HG02571 (cell line): ENCODE measurements around the gene SPATA18.
"Not testable (repeated sequence)": the region's sequence is repeated elsewhere in the genome, so short reads cannot be mapped to it uniquely, and the experiment has no call there.

Experiments
- ATAC-seq: cut with Tn5 transposase; IDR thresholded peaks from one replicate; pipeline ENCODE4 v1.9.1; 2021; ENCODE audit warnings: mild to moderate bottlenecking, moderate library complexity; ENCODE audit not compliant: unreplicated experiment

Gene SPATA18

GRCh38 chr4:52051615-52052474 is 741 bp downstream of the SPATA18 start:
- peak; percentile 50 for ATAC-seq

- peak; percentile 50 for ATAC-seq
Measured at GRCh38 chr4:52052475-52052780, 1.3 kb downstream of the SPATA18 start.

- no peak for ATAC-seq
Measured at GRCh38 chr4:52054254-52054653, 3.1 kb downstream of the SPATA18 start.

GRCh38 chr4:52057196-52057595 is 6.1 kb downstream of the SPATA18 start:
- no peak for ATAC-seq

- no peak for ATAC-seq
Measured at GRCh38 chr4:52058275-52058674, 7.2 kb downstream of the SPATA18 start.

- no peak for ATAC-seq
Measured at GRCh38 chr4:52059372-52059771, 8.3 kb downstream of the SPATA18 start.

- no peak for ATAC-seq
Measured at GRCh38 chr4:52069571-52069970, 18.5 kb downstream of the SPATA18 start.

- ATAC-seq = no peak
Measured at GRCh38 chr4:52071791-52072546, 20.9 kb downstream of the SPATA18 start.

GRCh38 chr4:52076731-52077130 is 25.6 kb downstream of the SPATA18 start:
- ATAC-seq = no peak

- ATAC-seq = no peak
Measured at GRCh38 chr4:52079659-52080058, 28.6 kb downstream of the SPATA18 start.

- no peak for ATAC-seq
Measured at GRCh38 chr4:52081216-52081615, 30.1 kb downstream of the SPATA18 start.

GRCh38 chr4:52086425-52086824 is 35.3 kb downstream of the SPATA18 start:
- ATAC-seq = not testable (repeated sequence)

GRCh38 chr4:52091801-52092200 is 40.7 kb downstream of the SPATA18 start:
- no peak for ATAC-seq

GRCh38 chr4:52093466-52093865 is 42.4 kb downstream of the SPATA18 start:
- ATAC-seq = no peak

- ATAC-seq = no peak
Measured at GRCh38 chr4:52094376-52095145, 43.5 kb downstream of the SPATA18 start.

GRCh38 chr4:52095374-52095773 is 44.3 kb downstream of the SPATA18 start:
- no peak for ATAC-seq

- no peak for ATAC-seq
Measured at GRCh38 chr4:52096048-52096447, 44.9 kb downstream of the SPATA18 start.

- no peak for ATAC-seq
Measured at GRCh38 chr4:52098618-52099017, 47.5 kb downstream of the SPATA18 start.

GRCh38 chr4:52099860-52100461 is 48.9 kb downstream of the SPATA18 start:
- ATAC-seq = no peak

- no peak for ATAC-seq
Measured at GRCh38 chr4:52102587-52102986, 51.5 kb downstream of the SPATA18 start.

- no peak for ATAC-seq
Measured at GRCh38 chr4:52103319-52103718, 52.2 kb downstream of the SPATA18 start.
